Sigmoid colon (tissue), 4 donors: Measurements from ENCODE around the gene BCL2L15.

Experiments
- CTCF ChIP-seq, 4 experiments: fragments of 450-650 bp in 3 of 4; fragments of 200-600 bp in 1 of 4; IDR thresholded peaks; one replicate each; pipeline ENCODE4 v1.5.1; 2016 to 2019; ENCODE audit warnings: antibody characterized with exemption in 4 of 4, mild to moderate bottlenecking in 3 of 4, moderate library complexity in 2 of 4
- POLR2AphosphoS5 ChIP-seq, 4 donors: sonication (generic); formaldehyde crosslinking; IDR thresholded peaks; one replicate each; pipeline ENCODE4 v1.6.1; 2017; ENCODE audit warnings: antibody characterized with exemption in 4 of 4

GRCh38 chr1:113930499-113931161, 43.2 kb upstream of the BCL2L15 start:
- TF ChIP-seq CTCF (IDR thresholded peaks at IDR 0.05) (no peak), POLR2AphosphoS5 (IDR thresholded peaks at IDR 0.05) (no peak)
